HepG2 (cell line): ENCODE results near the gene C20orf204. TPM values are rescaled to one million over a fixed set of nuclear protein-coding genes. Genes with fewer than 3 reads are reported as not detected.

Source experiments
- BCL6 ChIP-seq: IDR thresholded peaks from 2 replicates; pipeline ENCODE4 v1.6.1; 2016; ENCODE audit warnings: missing genetic modification reagents, missing compliant biosample characterization
- CSRNP1 ChIP-seq: sonication (generic); formaldehyde crosslinking; IDR thresholded peaks from 2 replicates; pipeline ENCODE4 v1.8.1; 2023; ENCODE audit warnings: mild to moderate bottlenecking, missing genetic modification reagents
- HOXA3 ChIP-seq: sonication (generic); formaldehyde crosslinking; IDR thresholded peaks from 2 replicates; pipeline ENCODE4 v1.5.0; 2020; ENCODE audit warnings: missing genetic modification reagents
- KAT8 ChIP-seq: IDR thresholded peaks from 2 replicates; pipeline ENCODE4 v1.6.1; 2016; ENCODE audit warnings: missing genetic modification reagents, missing compliant biosample characterization
- KDM4B ChIP-seq: sonication (generic); formaldehyde crosslinking; IDR thresholded peaks from 2 replicates; pipeline ENCODE4 v1.4.0; 2020; ENCODE audit warnings: missing genetic modification reagents
- MTF1 ChIP-seq: sonication (generic); formaldehyde crosslinking; IDR thresholded peaks from 2 replicates; pipeline ENCODE4 v1.5.0; 2020; ENCODE audit warnings: missing genetic modification reagents
- NR2F2 ChIP-seq: IDR thresholded peaks from 2 replicates; pipeline ENCODE4 v1.6.1; 2012; ENCODE audit warnings: low read depth, inconsistent platforms, borderline replicate concordance
- PAWR ChIP-seq: sonication (generic); formaldehyde crosslinking; IDR thresholded peaks from 2 replicates; pipeline ENCODE4 v1.4.0; 2020; ENCODE audit warnings: missing genetic modification reagents, mild to moderate bottlenecking, borderline replicate concordance
- POGZ ChIP-seq: sonication (generic); formaldehyde crosslinking; IDR thresholded peaks from 2 replicates; pipeline ENCODE4 v1.4.0; 2020; ENCODE audit warnings: mild to moderate bottlenecking, missing genetic modification reagents
- TERF1 ChIP-seq: sonication (generic); formaldehyde crosslinking; IDR thresholded peaks from 2 replicates; pipeline ENCODE4 v1.8.0; 2022; ENCODE audit warnings: mild to moderate bottlenecking, missing genetic modification reagents, moderate library complexity
- TFDP1 ChIP-seq: IDR thresholded peaks from 2 replicates; pipeline ENCODE4 v1.6.1; 2016; ENCODE audit warnings: missing compliant biosample characterization, missing genetic modification reagents, borderline replicate concordance
- WIZ ChIP-seq: sonication (generic); formaldehyde crosslinking; IDR thresholded peaks from 2 replicates; pipeline ENCODE4 v1.5.1; 2020; ENCODE audit warnings: mild to moderate bottlenecking, missing genetic modification reagents
- ZBTB21 ChIP-seq: sonication (generic); formaldehyde crosslinking; IDR thresholded peaks from 2 replicates; pipeline ENCODE4 v1.4.0; 2020; ENCODE audit warnings: missing genetic modification reagents
- ZBTB8A ChIP-seq: sonication (generic); formaldehyde crosslinking; IDR thresholded peaks from 2 replicates; pipeline ENCODE4 v1.4.0; 2020; ENCODE audit warnings: mild to moderate bottlenecking, low read depth, missing genetic modification reagents, borderline replicate concordance
- ZFP41 ChIP-seq: sonication (generic); formaldehyde crosslinking; IDR thresholded peaks from 2 replicates; pipeline ENCODE4 v1.4.0; 2020; ENCODE audit warnings: mild to moderate bottlenecking, missing genetic modification reagents, borderline replicate concordance
- ZFY ChIP-seq: sonication (generic); formaldehyde crosslinking; IDR thresholded peaks from 2 replicates; pipeline ENCODE4 v1.4.0; 2020; ENCODE audit warnings: missing genetic modification reagents
- ZIK1 ChIP-seq: sonication (generic); formaldehyde crosslinking; IDR thresholded peaks from 2 replicates; pipeline ENCODE4 v1.5.0; 2020; ENCODE audit warnings: mild to moderate bottlenecking, low read depth, missing genetic modification reagents, borderline replicate concordance
- ZNF136 ChIP-seq: sonication (generic); formaldehyde crosslinking; IDR thresholded peaks from 2 replicates; pipeline ENCODE4 v1.8.1; 2022; ENCODE audit warnings: low read depth, mild to moderate bottlenecking, moderate library complexity, missing genetic modification reagents
- ZNF264 ChIP-seq: sonication (generic); formaldehyde crosslinking; IDR thresholded peaks from 2 replicates; pipeline ENCODE4 v1.4.0; 2020; ENCODE audit warnings: missing genetic modification reagents
- ZNF335 ChIP-seq: sonication (generic); formaldehyde crosslinking; IDR thresholded peaks from 2 replicates; pipeline ENCODE4 v1.4.0; 2020; ENCODE audit warnings: missing genetic modification reagents
- ZNF446 ChIP-seq: sonication (generic); formaldehyde crosslinking; IDR thresholded peaks from 2 replicates; pipeline ENCODE4 v1.5.0; 2020; ENCODE audit warnings: mild to moderate bottlenecking, missing genetic modification reagents
- ZNF567 ChIP-seq: sonication (generic); formaldehyde crosslinking; IDR thresholded peaks from 2 replicates; pipeline ENCODE4 v1.8.1; 2023; ENCODE audit warnings: mild to moderate bottlenecking, missing genetic modification reagents, borderline replicate concordance
- ZNF629 ChIP-seq: sonication (generic); formaldehyde crosslinking; conservative IDR thresholded peaks from 2 replicates; pipeline ENCODE4 v1.5.0; 2020; ENCODE audit warnings: missing genetic modification reagents
- ZNF800 ChIP-seq: sonication (generic); formaldehyde crosslinking; IDR thresholded peaks from 2 replicates; pipeline ENCODE4 v1.4.0; 2020; ENCODE audit warnings: missing genetic modification reagents
- ZSCAN20 ChIP-seq: sonication (generic); formaldehyde crosslinking; IDR thresholded peaks from 2 replicates; pipeline ENCODE4 v1.4.0; 2020; ENCODE audit warnings: missing genetic modification reagents, mild to moderate bottlenecking, borderline replicate concordance
- polyA plus RNA-seq, 8 experiments: library from polyadenylated mRNA; depleted of rRNA in 3 of 8; stranded (reverse) in 7 of 8; unstranded in 1 of 8; fragments of >200 nt; fragmentation: Illumina TruSeq in 4 of 8; extraction: Trizol in 4 of 8; gene quantifications; 2 replicates each; pipeline versions ENCODE4 v1.2.1 to v1.2.3, GENCODE V29; 2011 to 2016; ENCODE audit warnings: low read depth in 4 of 8, missing spikeins in 1 of 8, mixed read lengths in 1 of 8; ENCODE audit not compliant: insufficient read depth in 1 of 8
- total RNA-seq, 5 experiments: library from RNA; depleted of rRNA; stranded (reverse); fragments of >200 nt; fragmentation: Illumina TruSeq; extraction: Trizol; gene quantifications; 2 replicates each; pipeline ENCODE4 v1.2.3, GENCODE V29; 2016; ENCODE audit warnings: low read depth in 1 of 5

Gene C20orf204
- total and polyA plus RNA-seq, 2 of the 13 experiments (the other 11 are each of a cell fraction or from before 2014, with no cell fraction given) = 22.1 to 80.0 TPM

- TF ChIP-seq MTF1 (CRISPR knock-in tag) (peak; percentile 62; the same call in 1 of the 2 replicates), ZBTB8A (CRISPR knock-in tag) (no peak), ZSCAN20 (peak; percentile 74), ZIK1 (CRISPR knock-in tag) (no peak), ZNF800 (CRISPR knock-in tag) (peak; percentile 80), CSRNP1 (0 out of 2 replicates have a peak, but pooled peaks have one; percentile 15), ZNF335 (CRISPR knock-in tag) (0 out of 2 replicates have a peak, but pooled peaks have one; percentile 45), ZNF264 (CRISPR knock-in tag) (peak; percentile 56; the same call in 1 of the 2 replicates), BCL6 (CRISPR knock-in tag) (peak; percentile 62; the same call in 1 of the 2 replicates), PAWR (CRISPR knock-in tag) (no peak), ZNF136 (CRISPR knock-in tag) (no peak), ZNF446 (CRISPR knock-in tag) (peak; percentile 83; the same call in 1 of the 2 replicates), ZBTB21 (no peak), POGZ (0 out of 2 replicates have a peak, but pooled peaks have one; percentile 14), KDM4B (peak; percentile 55; the same call in 1 of the 2 replicates), KAT8 (CRISPR knock-in tag) (peak; percentile 73), TFDP1 (CRISPR knock-in tag) (peak; percentile 72; the same call in 1 of the 2 replicates), HOXA3 (CRISPR knock-in tag) (peak; percentile 60), TERF1 (peak; percentile 94; the same call in 1 of the 2 replicates), NR2F2 (peak; percentile 46; the same call in 1 of the 2 replicates), ZNF629 (CRISPR knock-in tag) (peak; percentile 100), ZFP41 (CRISPR knock-in tag) (peak; percentile 94), ZNF567 (CRISPR knock-in tag) (0 out of 2 replicates have a peak, but pooled peaks have one; percentile 46), WIZ (CRISPR knock-in tag) (no peak), ZFY (CRISPR knock-in tag) (peak; percentile 76)
These were observed 20.1 kb downstream of the C20orf204 start (continued) for GRCh38 chr20:64055893-64056638.
